Brain microvascular endothelial cell (primary cell): ENCODE measurements around the gene IQCH.

Experiments
- DNase-seq: peaks from one replicate; pipeline ENCODE4 v3.0.0-alpha.2; 2020
- H3K27ac ChIP-seq: fragments of 250-450 bp; sonication (Bioruptor Pico); 2 replicates; pipeline ENCODE4 v1.5.1; 2020; ENCODE audit warnings: mild to moderate bottlenecking, moderate library complexity
- H3K27me3 ChIP-seq: fragments of 250-450 bp; sonication (Bioruptor Pico); replicated peaks from 2 replicates; pipeline ENCODE4 v1.5.1; 2020; ENCODE audit warnings: mild to moderate bottlenecking
- H3K36me3 ChIP-seq: fragments of 250-450 bp; sonication (Bioruptor Pico); replicated peaks from 2 replicates; pipeline ENCODE4 v1.5.1; 2020; ENCODE audit warnings: mild to moderate bottlenecking
- H3K4me3 ChIP-seq: 2 replicates; pipeline ENCODE4 v1.5.1; 2011; ENCODE audit warnings: low read depth, mild to moderate bottlenecking, control low read depth, low read length, moderate library complexity
- CTCF ChIP-seq: IDR thresholded peaks from 2 replicates; pipeline ENCODE4 v1.5.1; 2011; ENCODE audit warnings: low read depth, mild to moderate bottlenecking, moderate library complexity, low read length, control low read depth, inconsistent platforms; ENCODE audit errors: missing control alignments
- in situ Hi-C: cut with HindIII; loops from 2 replicates; pipeline ENCODE4 v1.10.0; 2017; ENCODE audit warnings: low sequenced_read_pairs, low pct_ligation_motif_present

The IQCH gene

GRCh38 chr15:67259379-67259778, 4.8 kb downstream of the IQCH start:
- DNase-seq = no peak
- in situ Hi-C loops = no loop called here
- no peak overlapping the region for H3K27ac ChIP-seq
- H3K4me3 ChIP-seq = no peak overlapping the region
- no peaks in the 10 kb centered on the region for H3K36me3 ChIP-seq
- TF ChIP-seq CTCF = no peak
- H3K27me3 ChIP-seq = no peaks in the 10 kb centered on the region

- no peaks in the 10 kb centered on the region for H3K27me3 ChIP-seq
- in situ Hi-C loops = no loop called here
- H3K4me3 ChIP-seq = no peak overlapping the region
- DNase-seq = no peak
- no peaks in the 10 kb centered on the region for H3K36me3 ChIP-seq
- H3K27ac ChIP-seq = no peak overlapping the region
- no peak for TF ChIP-seq CTCF
Measured at GRCh38 chr15:67259806-67260205, 5.2 kb downstream of the IQCH start.

- in situ Hi-C loops = no loop called here
- no peaks in the 10 kb centered on the region for H3K36me3 ChIP-seq
- H3K27ac ChIP-seq = no peak overlapping the region
- TF ChIP-seq CTCF = no peak
- H3K27me3 ChIP-seq = no peaks in the 10 kb centered on the region
- H3K4me3 ChIP-seq = no peak overlapping the region
- no peak for DNase-seq
Measured at GRCh38 chr15:67266870-67267269, 12.3 kb downstream of the IQCH start.

- in situ Hi-C loops = no loop called here
- Histone ChIP-seq H3K27me3 (no peaks in the 10 kb centered on the region), H3K36me3 (no peaks in the 10 kb centered on the region), H3K27ac (no peak overlapping the region), H3K4me3 (no peak overlapping the region)
- no peak for TF ChIP-seq CTCF
- DNase-seq = no peak
Measured at GRCh38 chr15:67267440-67267839, 12.9 kb downstream of the IQCH start.

- no peak for TF ChIP-seq CTCF
- H3K27me3 ChIP-seq = no peaks in the 10 kb centered on the region
- no peaks in the 10 kb centered on the region for H3K36me3 ChIP-seq
- H3K27ac ChIP-seq = no peak overlapping the region
- no peak overlapping the region for H3K4me3 ChIP-seq
- no peak for DNase-seq
- in situ Hi-C loops = no loop called here
Measured at GRCh38 chr15:67267951-67268941, 13.7 kb downstream of the IQCH start.

GRCh38 chr15:67274236-67274635, 19.6 kb downstream of the IQCH start:
- Histone ChIP-seq H3K36me3 (no peaks in the 10 kb centered on the region), H3K4me3 (no peak overlapping the region), H3K27ac (no peak overlapping the region), H3K27me3 (no peaks in the 10 kb centered on the region)
- TF ChIP-seq CTCF = no peak
- in situ Hi-C loops = no loop called here
- DNase-seq = no peak
